CD4-positive, alpha-beta T cell treated with Interleukin-10 for 1 hour (primary cell): ENCODE measurements around the gene ATP9A.
A peak's percentile ranks its signal among the peaks of the same experiment; 100 is the strongest.
"Not testable (repeated sequence)": the region's sequence is repeated elsewhere in the genome, so short reads cannot be mapped to it uniquely, and the experiment has no call there.

Experiments used
- DNase-seq: peaks from one replicate; pipeline ENCODE4 v3.0.0-alpha.2; 2020

The ATP9A gene

DNA sequence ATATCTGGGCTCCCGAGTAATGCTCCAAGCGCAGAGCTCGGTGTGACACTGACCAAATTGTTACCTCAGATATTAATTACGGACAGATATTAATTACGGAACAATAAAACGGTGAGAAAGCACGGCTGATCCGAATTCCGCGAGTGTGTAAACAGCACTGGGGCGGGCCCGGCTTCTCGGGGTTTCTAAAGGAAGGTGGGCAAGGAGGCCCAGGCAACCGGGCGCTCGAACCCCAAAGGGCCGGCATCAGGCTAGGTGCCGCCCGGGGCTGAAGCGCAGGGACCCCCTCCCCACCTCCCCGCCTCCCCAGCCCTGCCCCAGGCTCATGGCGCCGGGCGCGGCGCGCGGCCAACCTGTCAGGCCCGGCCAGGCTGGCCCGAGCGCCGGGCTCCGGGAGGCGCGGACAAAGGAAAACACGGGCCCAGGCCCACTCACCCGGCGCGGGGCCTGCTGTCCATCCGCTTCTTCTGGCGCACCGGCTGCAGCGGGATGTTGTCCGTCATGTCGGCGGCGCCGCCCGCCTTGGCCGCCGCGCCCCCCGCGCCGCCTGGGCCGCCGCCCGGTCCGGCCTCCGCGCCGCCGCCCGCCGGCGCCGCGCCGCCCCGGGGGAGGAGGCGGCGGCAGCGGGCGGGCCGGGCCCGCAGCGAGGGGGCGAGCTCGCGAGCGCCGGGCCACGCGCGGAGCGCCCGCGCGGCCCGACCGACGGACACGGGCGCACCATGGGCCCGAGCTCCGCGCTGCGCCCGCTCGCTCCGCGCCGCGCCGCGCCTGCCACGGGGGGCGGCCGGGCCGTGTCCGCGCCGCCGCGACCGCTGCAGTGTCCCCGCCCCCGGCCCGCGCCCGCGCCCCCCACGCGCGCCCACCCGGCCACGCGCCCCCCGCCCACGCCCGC, at the start of gene ATP9A:
TSS of gene ATP9A (minus strand) at position 524 of the 892 bp plus-strand sequence. CDS start at position 503, 21 bp downstream.
- DNase-seq: no peak

DNA sequence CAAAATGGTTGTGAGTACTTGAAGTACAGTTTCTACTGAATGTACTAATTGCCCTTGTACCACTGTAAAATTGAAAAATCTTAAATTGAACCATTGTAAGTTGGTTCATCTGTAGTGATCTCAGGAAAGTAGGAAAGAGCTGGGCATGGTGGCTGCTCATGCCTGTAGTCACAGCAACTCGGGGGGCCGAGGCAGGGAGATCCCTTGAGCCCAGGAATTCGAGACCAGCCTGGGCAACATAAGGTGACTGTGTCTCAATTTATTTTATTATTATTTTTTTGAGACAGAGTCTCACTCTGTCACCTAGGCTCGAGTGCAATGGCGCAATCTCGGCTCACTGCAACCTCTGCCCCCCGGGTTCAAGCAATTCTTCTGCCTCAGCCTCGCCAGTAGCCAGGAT, 48.7 kb upstream of the ATP9A start:
- not testable (repeated sequence) for DNase-seq

DNA sequence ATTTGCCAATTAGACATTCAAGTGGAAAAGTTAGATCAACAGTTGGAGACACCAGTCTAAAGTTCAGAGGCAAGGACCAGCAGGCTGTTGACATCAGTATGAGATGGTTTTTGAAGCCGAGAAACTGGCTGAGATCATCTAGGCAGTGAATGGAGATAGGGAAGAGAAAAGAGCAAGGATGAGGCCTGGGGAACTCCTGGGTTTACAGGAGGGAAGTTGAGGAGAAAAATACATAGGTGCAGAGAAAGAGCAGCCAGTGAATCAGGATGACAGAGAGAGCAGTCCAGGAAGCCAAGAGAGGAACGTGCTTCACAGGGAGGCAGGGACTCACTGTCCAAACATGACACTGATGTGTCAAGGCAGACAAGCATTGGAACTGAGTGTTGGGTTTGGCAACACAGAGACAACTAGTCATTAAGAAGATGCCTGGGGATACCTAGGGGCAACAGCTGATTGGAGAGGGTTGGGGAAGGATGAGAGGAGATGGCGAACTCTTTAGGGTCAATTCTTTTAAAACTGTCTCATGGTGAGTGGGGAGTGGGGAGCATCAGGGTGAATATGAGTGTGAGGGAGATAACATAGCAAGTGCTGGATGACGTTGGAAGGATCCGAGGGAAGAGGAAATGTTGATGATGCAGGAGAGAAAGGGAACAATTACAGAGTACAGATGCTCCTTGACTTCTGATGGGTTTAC, 47.3 kb upstream of the ATP9A start:
- no peak for DNase-seq

GRCh38 chr20:51812861-51813260, 44.7 kb upstream of the ATP9A start:
- no peak for DNase-seq

DNA sequence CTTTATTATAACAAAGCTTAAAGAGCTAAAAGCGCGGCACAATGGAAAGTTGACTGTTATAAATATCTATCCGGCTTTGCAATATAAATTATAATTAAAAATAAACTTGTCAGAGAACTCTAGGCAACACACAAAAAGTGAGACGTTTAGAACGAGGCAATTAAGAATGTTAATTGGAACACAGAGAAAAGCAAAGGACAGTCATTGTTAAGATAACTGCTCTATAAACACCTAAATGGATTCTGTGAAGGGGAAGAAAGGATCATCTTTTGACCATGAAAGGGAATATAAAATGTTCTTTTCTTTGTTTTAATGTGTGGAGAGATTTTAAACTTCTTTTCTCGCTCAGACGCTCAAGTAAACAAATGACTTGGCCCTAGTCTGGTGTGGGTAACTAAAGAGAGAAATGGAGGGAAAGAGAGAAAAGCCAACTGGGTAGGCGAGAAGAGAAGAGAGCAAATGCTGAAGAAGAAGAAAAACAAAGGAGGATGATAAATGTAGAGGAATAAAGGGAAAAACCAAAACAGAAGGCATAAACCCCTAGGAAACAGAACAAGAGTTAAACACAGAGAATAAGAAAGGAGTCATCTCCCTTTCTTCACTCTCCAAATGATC, 43.4 kb upstream of the ATP9A start:
- DNase-seq: no peak

- no peak for DNase-seq
These were observed 42.8 kb upstream of the ATP9A start for GRCh38 chr20:51811042-51811355.

DNA sequence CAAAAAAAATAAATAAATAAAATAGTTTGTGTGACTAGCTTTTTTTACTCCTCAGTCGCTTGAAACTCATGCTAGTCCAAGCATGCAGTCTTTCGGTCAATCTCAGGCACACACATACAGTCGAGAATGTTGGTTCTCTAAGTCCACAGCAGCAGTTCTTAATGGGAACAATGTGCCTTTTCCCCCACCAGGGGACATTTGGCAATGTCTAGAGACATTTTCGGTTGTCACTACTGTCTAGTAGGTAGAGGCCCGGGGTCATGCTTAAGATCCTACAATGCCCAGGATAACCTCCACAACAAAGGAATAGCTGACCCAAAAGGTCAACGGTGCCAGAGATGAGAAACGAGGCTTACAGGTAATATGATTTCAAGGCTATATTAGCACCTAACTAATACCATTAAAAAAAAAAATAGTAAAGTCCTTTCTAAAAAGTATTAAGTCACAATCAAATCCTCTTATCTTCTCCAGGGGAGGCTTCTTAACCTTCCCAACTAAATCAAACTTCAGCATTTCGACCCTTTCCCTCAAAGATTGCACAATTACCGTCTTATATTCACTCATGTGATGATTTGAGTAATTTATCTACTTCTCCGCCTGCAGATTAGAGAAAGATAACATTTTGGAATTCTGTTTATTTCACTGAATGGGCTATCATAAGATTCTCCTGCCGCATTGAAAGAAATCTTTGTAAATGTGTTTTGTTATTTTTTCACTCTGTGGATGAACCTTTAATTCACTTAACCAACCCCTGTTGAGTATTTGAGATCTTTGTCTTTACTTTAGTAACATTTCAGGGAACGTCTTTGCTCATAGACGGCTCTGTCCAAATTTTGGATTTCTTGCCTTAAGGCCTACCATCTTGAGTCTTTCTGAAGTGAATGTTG, 42.2 kb upstream of the ATP9A start:
- no peak for DNase-seq

- no peak for DNase-seq
These were observed 39.6 kb upstream of the ATP9A start for GRCh38 chr20:51807720-51808250.

- DNase-seq: no peak
These were observed 36.6 kb upstream of the ATP9A start for GRCh38 chr20:51804754-51805153.

DNA sequence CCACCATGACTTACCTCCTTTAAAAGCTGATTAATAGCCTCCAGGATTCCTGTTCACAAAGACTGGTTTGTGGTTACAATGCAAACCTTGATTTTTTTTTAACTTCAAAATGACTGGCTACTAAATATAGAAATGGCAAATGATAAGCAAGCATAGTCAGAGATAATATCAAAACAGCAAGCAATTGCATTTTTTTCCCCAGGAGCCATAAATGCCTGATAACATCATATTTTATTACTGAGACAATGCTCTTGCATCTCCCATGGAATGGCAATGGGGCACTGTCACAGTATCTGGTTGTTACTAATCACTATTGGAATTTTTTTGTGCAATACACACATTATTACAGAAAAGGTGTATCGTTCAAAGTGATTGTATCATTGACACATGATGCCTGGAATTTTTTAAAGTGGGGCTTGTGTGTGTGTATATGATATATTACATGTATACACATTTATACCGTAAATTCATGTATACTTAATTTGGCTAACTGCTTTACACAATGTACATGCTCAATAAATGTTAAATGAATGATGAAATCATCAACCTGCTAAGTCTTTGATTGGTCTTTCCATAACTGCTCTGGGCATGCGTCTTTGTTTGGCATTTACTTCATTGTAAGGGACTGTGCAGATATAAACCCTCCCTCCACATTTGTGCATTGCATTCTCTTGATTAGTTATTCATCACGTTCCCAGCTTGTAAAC, 35.1 kb upstream of the ATP9A start:
- no peak for DNase-seq

DNA sequence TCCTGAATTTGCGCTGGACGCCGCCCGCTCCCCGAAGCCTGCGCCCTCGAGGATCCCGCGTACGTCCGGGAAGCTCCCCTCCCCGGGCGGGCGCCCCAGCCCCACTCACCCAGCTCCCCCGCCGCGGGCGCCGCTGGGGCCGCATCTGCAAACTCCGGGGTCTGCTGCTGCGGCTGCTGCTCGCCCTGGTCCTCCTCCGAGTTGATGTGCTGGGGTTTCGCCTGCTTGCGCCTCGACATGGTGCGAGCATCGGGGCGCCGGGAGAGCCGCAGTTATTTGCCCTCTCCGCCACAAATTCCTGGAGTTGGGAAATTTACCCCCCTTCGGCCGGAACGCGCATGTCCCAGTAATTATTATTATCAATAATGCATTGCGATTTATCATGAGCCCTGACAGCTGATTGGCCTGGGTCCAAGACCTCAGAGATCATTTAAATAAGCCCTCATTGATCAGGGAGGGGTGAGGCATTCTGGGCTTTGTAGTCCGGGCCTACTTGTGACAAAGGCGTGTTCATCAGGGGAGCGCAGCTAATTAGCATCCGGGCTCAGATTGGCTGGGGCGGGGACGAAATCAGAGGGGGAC, 34.1 kb upstream of the ATP9A start, which contains the start of gene SALL4:
TSS of gene SALL4 (minus strand) at position 352 of the 582 bp plus-strand sequence. CDS start at position 239, 113 bp downstream.
- DNase-seq: no peak

DNA sequence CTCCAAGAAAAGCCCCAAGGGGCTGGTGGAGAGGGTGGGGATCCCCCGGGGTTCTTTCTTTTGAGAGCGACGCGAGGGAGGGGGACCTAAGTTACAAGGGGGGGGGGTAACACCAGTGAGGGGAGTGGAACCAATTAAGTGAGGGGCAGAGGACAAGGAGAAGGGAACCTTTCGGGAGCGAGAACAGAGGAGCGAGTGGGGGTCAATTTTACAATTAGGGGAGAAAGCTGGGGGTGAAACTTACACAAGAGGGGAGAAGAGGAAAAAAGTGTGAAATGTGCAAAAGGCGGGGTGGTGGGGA, 33.6 kb upstream of the ATP9A start:
- DNase-seq: no peak

GRCh38 chr20:51801122-51801822, 33.1 kb upstream of the ATP9A start:
- no peak for DNase-seq

DNA sequence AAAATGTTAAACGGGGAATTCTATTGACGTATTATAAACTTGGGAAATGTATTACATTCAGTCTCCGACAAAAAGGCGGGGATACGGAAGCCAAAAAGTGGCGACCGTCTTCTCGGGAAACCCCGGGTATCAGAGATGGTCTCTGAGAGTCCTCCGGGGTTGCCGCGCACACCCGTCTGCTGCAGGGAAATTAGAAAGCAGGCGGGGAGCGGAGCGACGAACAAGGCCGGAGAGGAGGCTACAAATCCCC, 32.6 kb upstream of the ATP9A start:
- no peak for DNase-seq

GRCh38 chr20:51800060-51800871, 32.1 kb upstream of the ATP9A start:
- peak; percentile 53 for DNase-seq

DNA sequence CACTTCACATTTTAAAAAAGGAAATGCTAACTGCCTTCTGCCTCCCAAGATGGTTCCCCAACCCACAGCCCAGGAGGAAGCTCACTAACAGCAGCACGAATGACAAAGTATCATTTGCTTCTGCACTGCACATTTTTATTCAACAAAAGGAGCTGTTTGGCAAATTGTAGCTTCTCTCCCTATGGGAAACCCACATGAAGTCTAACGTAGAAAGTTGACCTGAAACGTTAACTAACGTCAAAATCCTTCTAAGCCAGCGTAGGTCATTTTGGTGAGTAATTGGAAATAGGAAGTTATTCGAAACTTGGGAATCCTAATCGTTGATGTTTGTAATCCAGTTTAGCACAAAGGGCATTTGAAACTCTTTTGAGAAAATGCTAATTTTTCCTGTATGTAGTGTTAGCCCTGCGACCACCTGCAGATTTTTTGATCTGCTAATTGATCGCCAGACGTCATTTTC, 31.2 kb upstream of the ATP9A start:
- DNase-seq: no peak

DNA sequence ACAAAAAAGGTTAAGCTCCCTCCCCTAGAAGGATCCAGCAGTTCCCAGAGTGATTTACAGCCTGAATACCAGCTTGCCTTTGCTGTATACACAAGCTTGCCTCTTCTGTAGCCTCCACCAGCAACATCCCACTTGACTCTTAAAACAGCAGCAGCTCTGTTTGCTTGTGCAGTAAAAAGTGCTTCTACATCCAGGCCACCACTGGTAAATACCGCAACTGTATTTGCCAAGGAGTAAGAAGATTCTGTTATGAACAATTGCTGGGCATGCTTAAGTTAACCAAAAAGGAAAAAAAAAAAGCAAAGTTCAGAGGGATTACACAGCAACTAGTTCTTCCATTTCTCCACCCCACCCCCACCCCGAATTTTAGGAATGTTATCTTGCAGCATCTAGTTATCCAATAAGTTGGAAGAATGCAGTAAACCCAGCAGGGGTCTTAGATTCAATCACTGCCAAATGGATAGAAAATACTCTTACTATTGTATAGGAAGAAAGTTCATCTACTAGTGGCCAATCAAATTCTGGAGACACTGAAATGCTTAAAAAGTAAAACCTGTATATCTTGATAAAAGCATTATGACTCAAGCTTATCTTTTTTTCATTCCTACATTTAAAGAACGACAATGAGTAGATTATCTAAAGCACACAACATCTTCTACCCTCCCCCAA, 29.3 kb upstream of the ATP9A start:
- DNase-seq: no peak

DNA sequence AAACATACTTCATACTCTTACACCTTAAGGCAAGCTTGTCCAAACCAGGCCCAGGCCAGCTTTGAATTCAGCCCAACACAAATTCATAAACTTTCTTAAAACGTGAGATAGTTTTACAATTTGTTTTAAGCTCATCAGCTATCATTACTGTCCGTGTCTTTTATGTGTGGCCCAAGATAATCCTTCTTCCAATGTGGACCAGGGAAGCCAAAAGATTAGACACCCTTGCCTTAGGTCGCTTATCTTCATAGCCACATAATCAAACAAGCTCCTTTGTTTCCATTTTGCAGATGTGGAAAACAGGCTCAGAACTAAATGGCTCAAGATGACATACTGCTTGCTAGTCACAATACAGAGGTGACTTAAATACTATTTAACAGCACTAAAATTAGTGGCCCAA, 28.1 kb upstream of the ATP9A start:
- DNase-seq: no peak

DNA sequence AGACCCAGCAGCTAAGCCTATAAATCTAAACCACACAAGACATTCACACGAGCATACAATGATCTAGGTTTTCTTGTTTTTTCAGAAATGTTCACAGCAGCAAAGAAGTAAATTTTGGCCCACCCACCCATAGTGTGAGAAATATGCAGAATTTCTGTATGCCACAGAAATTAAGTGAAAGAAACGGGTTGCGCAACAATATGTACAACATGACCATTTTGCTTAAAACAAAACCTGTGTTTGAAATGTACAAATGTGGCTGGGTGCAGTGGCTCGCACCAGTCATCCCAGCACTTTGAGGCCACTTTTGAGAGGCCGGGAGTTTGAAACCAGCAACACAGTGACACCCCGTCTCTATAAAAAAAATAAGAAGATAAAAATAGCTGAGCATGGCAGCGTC, 24.8 kb upstream of the ATP9A start:
- DNase-seq: no peak

DNA sequence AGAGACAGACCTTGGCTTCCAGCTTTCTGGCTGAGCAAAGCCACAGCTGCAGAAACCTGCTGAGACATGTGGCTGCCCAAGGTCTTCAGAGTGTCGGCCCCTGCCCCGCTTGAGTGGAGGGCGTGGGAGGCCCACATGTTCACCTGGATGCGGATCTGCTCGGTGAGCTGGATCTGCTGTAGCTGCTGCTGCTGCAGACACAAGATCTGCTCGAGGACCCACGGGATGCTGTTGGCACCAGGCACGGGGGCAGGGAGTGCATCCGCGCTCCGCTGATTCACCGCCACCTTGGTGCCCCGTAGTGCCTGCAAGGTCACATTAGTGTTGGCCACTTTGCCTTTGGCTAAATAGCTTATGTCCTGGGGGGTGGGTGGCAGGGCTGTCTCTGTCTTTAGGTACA, 23.4 kb upstream of the ATP9A start:
- DNase-seq: no peak
